Measurements from ENCODE around the gene REV1.

DNA sequence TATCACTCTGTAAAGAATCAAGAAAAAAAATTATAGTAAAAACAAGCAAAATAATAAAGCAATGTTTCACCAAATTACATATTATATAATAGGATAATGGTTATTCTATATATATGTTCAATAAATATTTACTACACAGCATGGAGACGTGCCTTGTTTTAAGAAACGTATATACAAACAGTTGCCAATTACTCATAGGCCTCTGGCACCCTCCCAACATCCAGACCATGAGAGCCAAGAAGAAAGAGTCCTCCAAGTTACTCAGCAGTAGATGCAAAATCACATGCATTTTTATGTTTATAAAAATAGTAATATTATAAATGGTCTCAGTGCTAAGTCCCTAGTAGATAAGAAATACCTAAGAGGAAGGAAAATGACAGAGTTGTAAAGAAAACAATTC is 64.8 kb downstream of the REV1 start:
- no peak for TF ChIP-seq EZH2phosphoT487 (IDR thresholded peaks at IDR 0.05; ENCODE audit: low read depth)
- TF ChIP-seq, protein P1, sequence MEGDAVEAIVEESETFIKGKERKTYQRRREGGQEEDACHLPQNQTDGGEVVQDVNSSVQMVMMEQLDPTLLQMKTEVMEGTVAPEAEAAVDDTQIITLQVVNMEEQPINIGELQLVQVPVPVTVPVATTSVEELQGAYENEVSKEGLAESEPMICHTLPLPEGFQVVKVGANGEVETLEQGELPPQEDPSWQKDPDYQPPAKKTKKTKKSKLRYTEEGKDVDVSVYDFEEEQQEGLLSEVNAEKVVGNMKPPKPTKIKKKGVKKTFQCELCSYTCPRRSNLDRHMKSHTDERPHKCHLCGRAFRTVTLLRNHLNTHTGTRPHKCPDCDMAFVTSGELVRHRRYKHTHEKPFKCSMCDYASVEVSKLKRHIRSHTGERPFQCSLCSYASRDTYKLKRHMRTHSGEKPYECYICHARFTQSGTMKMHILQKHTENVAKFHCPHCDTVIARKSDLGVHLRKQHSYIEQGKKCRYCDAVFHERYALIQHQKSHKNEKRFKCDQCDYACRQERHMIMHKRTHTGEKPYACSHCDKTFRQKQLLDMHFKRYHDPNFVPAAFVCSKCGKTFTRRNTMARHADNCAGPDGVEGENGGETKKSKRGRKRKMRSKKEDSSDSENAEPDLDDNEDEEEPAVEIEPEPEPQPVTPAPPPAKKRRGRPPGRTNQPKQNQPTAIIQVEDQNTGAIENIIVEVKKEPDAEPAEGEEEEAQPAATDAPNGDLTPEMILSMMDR (IDR thresholded peaks at IDR 0.05; ENCODE audit: low read depth, low read length): no peak
